Lower lobe of right lung (tissue), 2 donors: ENCODE results near the gene MRPS18A. TPM values are rescaled to one million over a fixed set of nuclear protein-coding genes. Genes with fewer than 3 reads are reported as not detected.

ENCODE experiments used
- ATAC-seq, 2 donors: fragments of 200-7000 bp; cut with Tn5 transposase; one replicate each; pipeline ENCODE4 v1.9.1; 2020 to 2022; ENCODE audit warnings: mild to moderate bottlenecking in 2 of 2, moderate library complexity in 2 of 2
- DNase-seq: peaks from one replicate; pipeline ENCODE4 v3.0.0-alpha.2; 2020
- H3K27ac ChIP-seq: fragments of 200-600 bp; one replicate; pipeline ENCODE4 v1.8.0; 2022
- H3K27me3 ChIP-seq: fragments of 200-600 bp; one replicate; pipeline ENCODE4 v1.8.0; 2022; ENCODE audit warnings: low read depth
- H3K36me3 ChIP-seq: fragments of 200-600 bp; one replicate; pipeline ENCODE4 v1.8.0; 2022; ENCODE audit warnings: mild to moderate bottlenecking
- H3K4me1 ChIP-seq: fragments of 200-600 bp; one replicate; pipeline ENCODE4 v1.8.0; 2022
- H3K4me3 ChIP-seq: fragments of 200-600 bp; one replicate; pipeline ENCODE4 v1.8.0; 2022; ENCODE audit warnings: mild to moderate bottlenecking
- H3K9me3 ChIP-seq: fragments of 200-600 bp; one replicate; pipeline ENCODE4 v1.8.0; 2022
- intact Hi-C: fragments of 100-400 bp; cut with DNase I; formaldehyde crosslinking; loops from one replicate; pipeline ENCODE4 v1.11.0; 2022
- long read RNA-seq: library from polyadenylated mRNA; unstranded; transcript quantifications from one replicate; pipeline ENCODE4 v2.0.0, GENCODE V29; 2021
- total RNA-seq: library from RNA; stranded (reverse); fragmentation: NEBNext Ultra II Directional; extraction: Animal tissue kit (Norgen Biotek cat#: 25700); gene quantifications from one replicate; pipeline ENCODE4 v1.2.1, GENCODE V29; 2021
- TF ChIP-seq, protein P1 (sequence below): fragments of 200-600 bp; IDR thresholded peaks from one replicate; pipeline ENCODE4 v1.8.0; 2022; ENCODE audit warnings: antibody characterized with exemption, mild to moderate bottlenecking
- donor health status: DM: no; HTN: yes; CAD: no; lungs with severe emphysema.

The MRPS18A gene
- total RNA-seq, result 30.2 TPM
- long read RNA-seq, transcript MRPS18A-202 (6 exons, 1,062 nt), result major isoform, 17 of 25 reads
- long read RNA-seq, partial matches to known transcripts, result 1 of 25 reads
- long read RNA-seq, other reads (novel, unspliced or antisense), result 6 of 25 reads

- ATAC-seq (peak; percentile 95 to 98), DNase-seq (peak; percentile 90)
- Histone ChIP-seq H3K9me3 (no peaks in the 10 kb centered on the region), H3K27me3 (no peaks in the 10 kb centered on the region), H3K4me1 (peaks cover 40% of the 10 kb centered on the region), H3K36me3 (no peaks in the 10 kb centered on the region), H3K27ac (peak within 1 kb of the TSS; percentile 71), H3K4me3 (peak within 1 kb of the TSS; percentile 96)
- intact Hi-C loops, result no loop called here
- TF ChIP-seq, protein P1, sequence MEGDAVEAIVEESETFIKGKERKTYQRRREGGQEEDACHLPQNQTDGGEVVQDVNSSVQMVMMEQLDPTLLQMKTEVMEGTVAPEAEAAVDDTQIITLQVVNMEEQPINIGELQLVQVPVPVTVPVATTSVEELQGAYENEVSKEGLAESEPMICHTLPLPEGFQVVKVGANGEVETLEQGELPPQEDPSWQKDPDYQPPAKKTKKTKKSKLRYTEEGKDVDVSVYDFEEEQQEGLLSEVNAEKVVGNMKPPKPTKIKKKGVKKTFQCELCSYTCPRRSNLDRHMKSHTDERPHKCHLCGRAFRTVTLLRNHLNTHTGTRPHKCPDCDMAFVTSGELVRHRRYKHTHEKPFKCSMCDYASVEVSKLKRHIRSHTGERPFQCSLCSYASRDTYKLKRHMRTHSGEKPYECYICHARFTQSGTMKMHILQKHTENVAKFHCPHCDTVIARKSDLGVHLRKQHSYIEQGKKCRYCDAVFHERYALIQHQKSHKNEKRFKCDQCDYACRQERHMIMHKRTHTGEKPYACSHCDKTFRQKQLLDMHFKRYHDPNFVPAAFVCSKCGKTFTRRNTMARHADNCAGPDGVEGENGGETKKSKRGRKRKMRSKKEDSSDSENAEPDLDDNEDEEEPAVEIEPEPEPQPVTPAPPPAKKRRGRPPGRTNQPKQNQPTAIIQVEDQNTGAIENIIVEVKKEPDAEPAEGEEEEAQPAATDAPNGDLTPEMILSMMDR, result no peak
These were observed at the start of gene MRPS18A for GRCh38 chr6:43687437-43688347. MRPS18A (minus strand) TSS chr6:43687791; CDS start chr6:43687779, 12 bp downstream.

DNA sequence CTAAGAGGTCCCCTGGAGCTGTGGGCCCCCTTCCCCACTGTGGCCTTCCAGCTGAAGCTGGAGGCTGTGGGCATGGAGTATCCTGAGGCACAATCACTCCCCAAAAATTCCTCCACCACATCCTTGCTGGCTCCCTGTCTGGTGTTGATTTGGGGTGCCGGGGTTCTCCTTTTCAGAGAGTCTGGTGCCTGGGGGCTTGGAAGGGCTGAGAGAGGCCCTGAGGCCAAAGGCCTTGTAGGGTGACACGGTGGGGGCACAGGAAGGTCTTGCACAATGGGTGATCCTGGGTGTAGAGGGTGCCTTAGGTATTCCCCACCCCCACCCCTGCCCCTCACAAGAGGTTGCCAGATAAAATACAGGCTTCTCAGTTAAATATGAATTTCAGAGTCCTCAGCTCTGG is 49.3 kb upstream of the MRPS18A start:
- ATAC-seq (no peak), DNase-seq (no peak)

GRCh38 chr6:43736211-43736786 is 48.7 kb upstream of the MRPS18A start:
- H3K4me3 ChIP-seq, result no peak overlapping the region
- H3K27me3 ChIP-seq, result no peaks in the 10 kb centered on the region
- no peaks in the 10 kb centered on the region for H3K36me3 ChIP-seq
- no peak overlapping the region for H3K27ac ChIP-seq
- no peaks in the 10 kb centered on the region for H3K4me1 ChIP-seq
- DNase-seq (no peak), ATAC-seq (no peak)
- TF ChIP-seq, protein P1, result no peak
- peaks cover 3% of the 10 kb centered on the region for H3K9me3 ChIP-seq
- intact Hi-C loops, result no loop called here

More for the DNA sequence above, 49.3 kb upstream of the MRPS18A start:
- no peaks in the 10 kb centered on the region for H3K9me3 ChIP-seq
- H3K36me3 ChIP-seq, result no peaks in the 10 kb centered on the region
- H3K27me3 ChIP-seq, result no peaks in the 10 kb centered on the region
- intact Hi-C loops, result no loop called here
- no peak overlapping the region for H3K27ac ChIP-seq
- no peaks in the 10 kb centered on the region for H3K4me1 ChIP-seq
- H3K4me3 ChIP-seq, result no peak overlapping the region
- TF ChIP-seq, protein P1, result no peak

DNA sequence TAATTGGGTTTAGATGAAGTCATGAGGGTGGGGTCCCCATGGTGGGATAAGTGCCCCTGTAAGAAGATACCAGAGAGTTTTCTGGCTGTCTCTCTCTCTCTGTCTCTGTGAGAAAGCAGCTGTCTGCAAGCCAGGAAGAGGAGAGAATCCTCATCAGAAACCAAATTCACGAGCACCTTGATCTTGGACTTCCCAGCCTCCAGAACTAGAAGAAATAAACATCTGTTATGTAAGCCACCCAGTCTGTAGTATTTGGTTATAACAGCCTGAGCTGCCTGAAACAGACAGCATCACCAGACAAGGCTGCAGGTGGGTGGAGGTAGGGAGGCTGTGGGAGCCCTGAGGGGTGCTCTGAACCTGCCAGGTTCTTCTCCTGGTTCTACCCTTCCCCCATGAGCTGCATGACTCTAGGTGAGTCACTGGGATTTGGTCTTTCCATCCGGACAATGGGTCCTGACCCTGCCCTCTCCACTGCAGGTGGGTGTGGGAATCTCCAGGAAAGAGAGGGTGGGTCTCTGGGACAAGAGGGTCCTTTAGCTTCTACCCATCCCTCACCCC is 48.1 kb upstream of the MRPS18A start:
- peaks cover 9% of the 10 kb centered on the region for H3K9me3 ChIP-seq
- intact Hi-C loops, result no loop called here
- ATAC-seq (no peak), DNase-seq (no peak)
- no peak overlapping the region for H3K27ac ChIP-seq
- no peak overlapping the region for H3K4me3 ChIP-seq
- no peaks in the 10 kb centered on the region for H3K27me3 ChIP-seq
- no peaks in the 10 kb centered on the region for H3K4me1 ChIP-seq
- TF ChIP-seq, protein P1, result no peak
- H3K36me3 ChIP-seq, result no peaks in the 10 kb centered on the region

DNA sequence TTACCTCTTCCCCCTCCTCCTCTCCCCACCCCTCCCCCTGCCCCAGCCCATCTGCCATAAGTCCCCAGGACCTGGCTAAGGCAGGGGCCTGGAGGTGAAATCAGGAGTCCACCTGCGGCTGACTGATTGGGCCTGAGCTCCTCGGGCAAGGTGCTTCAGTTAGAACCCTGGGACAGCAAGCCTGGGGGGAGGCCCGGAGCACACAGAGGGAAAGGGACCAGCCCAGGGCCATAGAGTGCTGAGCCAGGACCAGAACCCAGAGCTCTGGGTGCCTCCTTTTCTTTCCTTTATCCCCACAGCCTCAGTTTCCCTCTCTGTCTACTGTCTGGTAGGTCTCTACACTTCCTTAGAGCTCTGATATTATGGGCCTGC is 46.7 kb upstream of the MRPS18A start:
- intact Hi-C loops, result no loop called here
- H3K27me3 ChIP-seq, result no peaks in the 10 kb centered on the region
- TF ChIP-seq, protein P1, result no peak
- H3K4me3 ChIP-seq, result no peak overlapping the region
- H3K27ac ChIP-seq, result no peak overlapping the region
- H3K36me3 ChIP-seq, result no peaks in the 10 kb centered on the region
- H3K4me1 ChIP-seq, result no peaks in the 10 kb centered on the region
- DNase-seq (no peak), ATAC-seq (no peak)
- peaks cover 22% of the 10 kb centered on the region for H3K9me3 ChIP-seq
